Neural cell (in vitro differentiated cells): Measurements from ENCODE around the gene CACNA2D4. TPM values are rescaled to one million over a fixed set of nuclear protein-coding genes. Genes with fewer than 3 reads are reported as not detected.

ENCODE experiments used
- H2AFZ ChIP-seq: fragments of 200-600, 300-800 bp; sonication (generic), shearing (Covaris generic); 2 replicates; pipeline ENCODE4 v1.6.0; 2014; ENCODE audit warnings: low read depth, mild to moderate bottlenecking, antibody characterized with exemption, low read length, moderate library complexity
- H3F3A ChIP-seq: fragments of 200-600 bp; shearing (Covaris generic); 2 replicates; pipeline ENCODE4 v1.6.1; 2016; ENCODE audit warnings: mild to moderate bottlenecking, moderate library complexity, mixed read lengths, antibody characterized with exemption, low read length; ENCODE audit not compliant: insufficient read depth, poor library complexity, severe bottlenecking
- H3K27ac ChIP-seq: fragments of 200-600, 300-800 bp; sonication (generic), shearing (Covaris generic); 2 replicates; pipeline ENCODE4 v1.5.1; 2014; ENCODE audit warnings: mild to moderate bottlenecking, low read length, moderate library complexity
- H3K27me3 ChIP-seq: fragments of 300-800, 200-600 bp; sonication (generic), shearing (Covaris generic); 2 replicates; pipeline ENCODE4 v1.6.0; 2014; ENCODE audit warnings: mild to moderate bottlenecking, low read depth, low read length, moderate library complexity; ENCODE audit not compliant: insufficient read depth
- H3K36me3 ChIP-seq: fragments of 300-800, 200-600 bp; sonication (generic), shearing (Covaris generic); 2 replicates; pipeline ENCODE4 v1.5.1; 2014; ENCODE audit warnings: mild to moderate bottlenecking, antibody characterized with exemption, low read length, moderate library complexity; ENCODE audit not compliant: insufficient read depth
- H3K4me2 ChIP-seq: fragments of 300-800, 200-600 bp; sonication (generic), shearing (Covaris generic); 2 replicates; pipeline ENCODE4 v1.6.0; 2014; ENCODE audit warnings: mild to moderate bottlenecking, low read length
- H3K4me3 ChIP-seq: fragments of 300-800, 200-600 bp; sonication (generic), shearing (Covaris generic); 2 replicates; pipeline ENCODE4 v1.5.1; 2014; ENCODE audit warnings: mild to moderate bottlenecking, low read length, moderate library complexity
- H3K79me2 ChIP-seq: fragments of 200-600 bp; shearing (Covaris generic); replicated peaks from 2 replicates; pipeline ENCODE4 v1.6.0; 2014; ENCODE audit warnings: mild to moderate bottlenecking, low read length, moderate library complexity; ENCODE audit not compliant: insufficient read depth
- H3K9ac ChIP-seq: fragments of 300-800, 200-600 bp; sonication (generic), shearing (Covaris generic); 2 replicates; pipeline ENCODE4 v1.6.1; 2016; ENCODE audit warnings: mild to moderate bottlenecking, low read length, mixed read lengths
- H3K9me2 ChIP-seq: fragments of 200-600 bp; shearing (Covaris generic); 2 replicates; pipeline ENCODE4 v1.6.1; 2016; ENCODE audit warnings: mild to moderate bottlenecking, low read length, mixed read lengths; ENCODE audit not compliant: insufficient read depth
- H3K9me3 ChIP-seq: fragments of 200-600, 300-800 bp; sonication (generic), shearing (Covaris generic); 2 replicates; pipeline ENCODE4 v1.6.1; 2016; ENCODE audit warnings: mild to moderate bottlenecking, mixed run types, low read length, moderate library complexity, mixed read lengths
- H4K20me1 ChIP-seq: fragments of 200-600 bp; shearing (Covaris generic); 2 replicates; pipeline ENCODE4 v1.6.1; 2016; ENCODE audit warnings: mild to moderate bottlenecking, mixed run types; ENCODE audit not compliant: insufficient read depth
- EP300 ChIP-seq: fragments of 450-650 bp; conservative IDR thresholded peaks from 2 replicates; pipeline ENCODE4 v1.6.1; 2014; ENCODE audit warnings: antibody characterized with exemption, mild to moderate bottlenecking, moderate library complexity; ENCODE audit not compliant: poor library complexity, severe bottlenecking
- EZH2 ChIP-seq: fragments of 200-600, 300-800 bp; shearing (Covaris generic), sonication (generic); IDR thresholded peaks from 2 replicates; pipeline ENCODE4 v1.6.1; 2014; ENCODE audit warnings: antibody characterized with exemption, low read length, borderline replicate concordance, mild to moderate bottlenecking; ENCODE audit not compliant: insufficient read depth, poor library complexity, severe bottlenecking
- MXI1 ChIP-seq: fragments of 450-650 bp; conservative IDR thresholded peaks from 2 replicates; pipeline ENCODE4 v1.6.1; 2014; ENCODE audit warnings: antibody characterized with exemption, mild to moderate bottlenecking; ENCODE audit not compliant: poor library complexity, severe bottlenecking
- POLR2AphosphoS5 ChIP-seq: IDR thresholded peaks from 2 replicates; pipeline ENCODE4 v1.6.1; 2012
- RAD21 ChIP-seq: fragments of 450-650 bp; conservative IDR thresholded peaks from 2 replicates; pipeline ENCODE4 v1.6.1; 2014; ENCODE audit warnings: antibody characterized with exemption, mild to moderate bottlenecking, moderate library complexity
- SMC3 ChIP-seq: fragments of 450-650 bp; conservative IDR thresholded peaks from 2 replicates; pipeline ENCODE4 v1.6.1; 2014; ENCODE audit warnings: antibody characterized with exemption, mild to moderate bottlenecking, moderate library complexity; ENCODE audit not compliant: poor library complexity
- TAF1 ChIP-seq: IDR thresholded peaks from 2 replicates; pipeline ENCODE4 v1.6.1; 2012; ENCODE audit warnings: low read depth
- polyA plus RNA-seq: library from polyadenylated mRNA; depleted of rRNA; stranded (reverse); fragments of >200 nt; gene quantifications from 2 replicates; pipeline ENCODE4 v1.2.3, GENCODE V29; 2014
- TF ChIP-seq, protein P1 (sequence below): IDR thresholded peaks from 2 replicates; pipeline ENCODE4 v1.6.1; 2012; ENCODE audit warnings: borderline replicate concordance
- TF ChIP-seq, protein P2 (sequence below): fragments of 450-650 bp; IDR thresholded peaks from 2 replicates; pipeline ENCODE4 v1.5.1; 2014; ENCODE audit warnings: antibody characterized with exemption, mild to moderate bottlenecking, moderate library complexity; ENCODE audit not compliant: poor library complexity, severe bottlenecking

The CACNA2D4 gene
- polyA plus RNA-seq, 1 donor from 2014 or later = not detected

DNA sequence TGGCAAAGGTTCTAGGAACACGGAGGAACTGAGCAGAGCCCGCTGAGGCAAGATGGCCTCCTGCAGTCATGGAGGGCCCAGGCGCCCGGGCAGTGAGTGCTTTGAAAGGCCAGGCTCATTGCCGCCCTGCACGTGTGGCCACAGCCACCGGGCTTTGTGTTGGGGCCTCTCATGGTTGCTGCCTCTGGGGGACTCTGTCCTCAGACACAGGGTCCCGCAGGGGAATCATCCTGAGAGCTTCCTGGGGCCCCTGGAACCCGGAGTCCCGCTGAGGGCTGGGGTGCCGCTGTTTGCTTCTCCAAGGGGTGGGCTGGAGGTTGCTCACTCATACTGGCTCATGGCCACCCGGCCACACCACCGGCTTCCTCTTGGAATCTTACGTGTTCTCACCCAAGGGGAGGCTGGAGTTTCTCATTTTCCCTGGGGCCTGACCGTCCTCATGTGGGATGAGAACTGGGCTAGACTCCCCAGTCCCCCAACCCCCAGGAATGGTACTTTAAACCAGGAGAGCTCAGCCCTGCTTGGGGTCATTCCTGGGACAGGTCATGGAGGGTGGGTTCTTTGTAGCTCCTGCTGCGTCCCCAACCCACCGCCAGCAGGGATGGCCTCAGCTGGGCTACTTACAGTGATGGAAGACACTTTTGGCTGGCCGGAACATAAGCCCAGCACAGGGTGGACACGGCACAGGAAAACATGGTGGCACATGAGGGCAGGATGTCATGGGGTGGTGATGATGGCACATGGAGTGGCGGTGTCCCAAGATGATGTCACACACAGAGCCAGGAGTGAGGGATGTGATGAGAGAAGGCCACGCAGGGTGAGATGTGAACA, 119.2 kb downstream of the CACNA2D4 start:
- Histone ChIP-seq H3K79me2 (no peaks in the 10 kb centered on the region), H3K27ac (no peak overlapping the region), H3F3A (no peaks in the 10 kb centered on the region), H3K9ac (no peak overlapping the region), H3K4me2 (no peak overlapping the region), H2AFZ (no peak overlapping the region), H3K4me3 (no peak overlapping the region), H3K9me2 (no peaks in the 10 kb centered on the region), H4K20me1 (no peaks in the 10 kb centered on the region), H3K9me3 (no peaks in the 10 kb centered on the region), H3K27me3 (no peaks in the 10 kb centered on the region), H3K36me3 (no peaks in the 10 kb centered on the region)
- TF ChIP-seq, protein P1, sequence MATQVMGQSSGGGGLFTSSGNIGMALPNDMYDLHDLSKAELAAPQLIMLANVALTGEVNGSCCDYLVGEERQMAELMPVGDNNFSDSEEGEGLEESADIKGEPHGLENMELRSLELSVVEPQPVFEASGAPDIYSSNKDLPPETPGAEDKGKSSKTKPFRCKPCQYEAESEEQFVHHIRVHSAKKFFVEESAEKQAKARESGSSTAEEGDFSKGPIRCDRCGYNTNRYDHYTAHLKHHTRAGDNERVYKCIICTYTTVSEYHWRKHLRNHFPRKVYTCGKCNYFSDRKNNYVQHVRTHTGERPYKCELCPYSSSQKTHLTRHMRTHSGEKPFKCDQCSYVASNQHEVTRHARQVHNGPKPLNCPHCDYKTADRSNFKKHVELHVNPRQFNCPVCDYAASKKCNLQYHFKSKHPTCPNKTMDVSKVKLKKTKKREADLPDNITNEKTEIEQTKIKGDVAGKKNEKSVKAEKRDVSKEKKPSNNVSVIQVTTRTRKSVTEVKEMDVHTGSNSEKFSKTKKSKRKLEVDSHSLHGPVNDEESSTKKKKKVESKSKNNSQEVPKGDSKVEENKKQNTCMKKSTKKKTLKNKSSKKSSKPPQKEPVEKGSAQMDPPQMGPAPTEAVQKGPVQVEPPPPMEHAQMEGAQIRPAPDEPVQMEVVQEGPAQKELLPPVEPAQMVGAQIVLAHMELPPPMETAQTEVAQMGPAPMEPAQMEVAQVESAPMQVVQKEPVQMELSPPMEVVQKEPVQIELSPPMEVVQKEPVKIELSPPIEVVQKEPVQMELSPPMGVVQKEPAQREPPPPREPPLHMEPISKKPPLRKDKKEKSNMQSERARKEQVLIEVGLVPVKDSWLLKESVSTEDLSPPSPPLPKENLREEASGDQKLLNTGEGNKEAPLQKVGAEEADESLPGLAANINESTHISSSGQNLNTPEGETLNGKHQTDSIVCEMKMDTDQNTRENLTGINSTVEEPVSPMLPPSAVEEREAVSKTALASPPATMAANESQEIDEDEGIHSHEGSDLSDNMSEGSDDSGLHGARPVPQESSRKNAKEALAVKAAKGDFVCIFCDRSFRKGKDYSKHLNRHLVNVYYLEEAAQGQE = no peak
- no peak for TF ChIP-seq EP300
- no peak for TF ChIP-seq MXI1
- no peak for TF ChIP-seq RAD21
- TF ChIP-seq TAF1 = no peak
- TF ChIP-seq EZH2 = no peak
- TF ChIP-seq, protein P2, sequence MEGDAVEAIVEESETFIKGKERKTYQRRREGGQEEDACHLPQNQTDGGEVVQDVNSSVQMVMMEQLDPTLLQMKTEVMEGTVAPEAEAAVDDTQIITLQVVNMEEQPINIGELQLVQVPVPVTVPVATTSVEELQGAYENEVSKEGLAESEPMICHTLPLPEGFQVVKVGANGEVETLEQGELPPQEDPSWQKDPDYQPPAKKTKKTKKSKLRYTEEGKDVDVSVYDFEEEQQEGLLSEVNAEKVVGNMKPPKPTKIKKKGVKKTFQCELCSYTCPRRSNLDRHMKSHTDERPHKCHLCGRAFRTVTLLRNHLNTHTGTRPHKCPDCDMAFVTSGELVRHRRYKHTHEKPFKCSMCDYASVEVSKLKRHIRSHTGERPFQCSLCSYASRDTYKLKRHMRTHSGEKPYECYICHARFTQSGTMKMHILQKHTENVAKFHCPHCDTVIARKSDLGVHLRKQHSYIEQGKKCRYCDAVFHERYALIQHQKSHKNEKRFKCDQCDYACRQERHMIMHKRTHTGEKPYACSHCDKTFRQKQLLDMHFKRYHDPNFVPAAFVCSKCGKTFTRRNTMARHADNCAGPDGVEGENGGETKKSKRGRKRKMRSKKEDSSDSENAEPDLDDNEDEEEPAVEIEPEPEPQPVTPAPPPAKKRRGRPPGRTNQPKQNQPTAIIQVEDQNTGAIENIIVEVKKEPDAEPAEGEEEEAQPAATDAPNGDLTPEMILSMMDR = no peak
- TF ChIP-seq POLR2AphosphoS5 = no peak
- TF ChIP-seq SMC3 = no peak

- H3K9ac ChIP-seq = no peak overlapping the region
- H4K20me1 ChIP-seq = no peaks in the 10 kb centered on the region
- H3K79me2 ChIP-seq = no peaks in the 10 kb centered on the region
- H3K27me3 ChIP-seq = no peaks in the 10 kb centered on the region
- no peaks in the 10 kb centered on the region for H3K36me3 ChIP-seq
- H3K9me3 ChIP-seq = no peaks in the 10 kb centered on the region
- no peak overlapping the region for H3K27ac ChIP-seq
- no peaks in the 10 kb centered on the region for H3F3A ChIP-seq
- no peak for TF ChIP-seq MXI1
- H2AFZ ChIP-seq = no peak overlapping the region
- H3K9me2 ChIP-seq = no peaks in the 10 kb centered on the region
- H3K4me3 ChIP-seq = no peak overlapping the region
- no peak overlapping the region for H3K4me2 ChIP-seq
These were observed 119.8 kb downstream of the CACNA2D4 start for GRCh38 chr12:1798641-1799020.
